Activated naive CD4-positive, alpha-beta T cell treated with anti-CD3 and anti-CD28 coated beads, Interleukin-2, amount 50 U/mL, for 24 hours (primary cell): ENCODE measurements around the gene IQCH.

ENCODE experiments used
- H3K27ac Mint-ChIP-seq: one replicate; pipeline ENCODE4 v1.8.0; 2021; ENCODE audit warnings: mild to moderate bottlenecking, mixed read lengths
- H3K27me3 Mint-ChIP-seq: one replicate; pipeline ENCODE4 v1.8.0; 2021; ENCODE audit warnings: mixed read lengths
- H3K36me3 Mint-ChIP-seq: one replicate; pipeline ENCODE4 v1.8.0; 2021; ENCODE audit warnings: mixed read lengths
- H3K4me1 Mint-ChIP-seq: one replicate; pipeline ENCODE4 v1.8.0; 2021; ENCODE audit warnings: mixed read lengths
- H3K4me3 Mint-ChIP-seq: one replicate; pipeline ENCODE4 v1.8.0; 2021; ENCODE audit warnings: mild to moderate bottlenecking, mixed read lengths
- H3K9me3 Mint-ChIP-seq: one replicate; pipeline ENCODE4 v1.8.0; 2021; ENCODE audit warnings: mixed read lengths

Gene IQCH

DNA sequence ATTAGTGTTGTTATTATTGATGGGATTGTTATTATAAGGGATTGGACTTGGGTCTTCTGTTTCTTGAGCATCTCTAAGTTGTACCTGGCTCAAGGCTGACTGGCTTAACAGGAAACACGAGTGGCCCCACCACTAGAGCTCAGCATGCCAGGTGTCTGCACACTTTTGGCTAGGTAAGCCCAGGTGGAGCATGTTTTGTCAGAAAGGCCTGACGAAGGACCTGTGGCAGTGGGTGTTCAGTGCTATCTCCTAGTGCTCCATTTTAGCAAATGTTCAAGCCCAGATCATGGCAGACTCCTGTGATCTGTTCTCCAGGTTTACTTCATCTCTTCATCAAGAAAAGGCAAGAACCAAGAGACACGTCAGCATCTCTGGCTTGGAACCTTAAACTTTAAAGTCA, 291.3 kb downstream of the IQCH start:
- Mint-ChIP-seq H3K27me3 (no peaks in the 10 kb centered on the region), H3K9me3 (no peaks in the 10 kb centered on the region), H3K4me3 (no peak overlapping the region), H3K27ac (no peak overlapping the region), H3K36me3 (peaks cover 4% of the 10 kb centered on the region), H3K4me1 (peaks cover 58% of the 10 kb centered on the region)

DNA sequence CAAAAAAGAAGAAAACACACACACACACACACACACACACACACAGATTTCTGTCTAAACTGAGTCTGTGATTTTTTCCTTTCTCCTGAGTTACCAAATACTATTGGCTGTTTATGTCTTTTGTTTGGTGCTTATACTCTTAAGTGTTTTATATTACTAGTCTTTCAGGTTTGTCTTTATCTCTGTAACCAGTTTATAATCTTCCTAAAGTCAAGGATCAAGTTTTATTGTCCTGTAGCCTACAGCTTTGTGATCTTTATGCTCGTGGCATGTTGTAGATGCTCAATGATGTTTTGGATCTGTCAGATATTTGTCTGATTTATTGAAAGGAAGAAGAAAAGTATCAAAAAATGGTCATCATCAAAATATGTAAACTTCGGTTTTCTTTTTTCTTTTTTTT, 292.5 kb downstream of the IQCH start:
- Mint-ChIP-seq H3K27ac (no peak overlapping the region), H3K27me3 (no peaks in the 10 kb centered on the region), H3K36me3 (peaks cover 4% of the 10 kb centered on the region), H3K4me1 (peaks cover 49% of the 10 kb centered on the region), H3K4me3 (no peak overlapping the region), H3K9me3 (no peaks in the 10 kb centered on the region)

DNA sequence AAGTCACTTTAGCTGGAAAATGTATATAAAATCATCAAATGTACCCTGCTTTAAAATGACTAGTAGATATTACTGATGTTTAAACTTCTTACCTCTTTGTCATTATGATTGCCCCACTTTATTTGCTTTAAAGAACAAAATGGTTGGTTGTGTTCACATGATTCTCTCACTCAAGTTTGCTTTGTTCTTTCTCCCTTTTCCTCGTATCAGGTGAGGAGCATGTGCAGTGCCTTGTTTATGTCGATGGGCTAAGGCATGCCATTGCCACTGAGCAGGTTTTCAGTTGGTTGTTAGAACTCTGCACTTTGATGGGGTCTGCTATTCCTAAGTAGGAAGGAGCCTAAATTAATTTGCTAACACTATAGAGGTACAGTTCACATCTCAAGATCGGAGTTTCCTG, 293.2 kb downstream of the IQCH start:
- H3K27me3 Mint-ChIP-seq = no peaks in the 10 kb centered on the region
- no peak overlapping the region for H3K4me3 Mint-ChIP-seq
- peaks cover 4% of the 10 kb centered on the region for H3K36me3 Mint-ChIP-seq
- no peaks in the 10 kb centered on the region for H3K9me3 Mint-ChIP-seq
- peaks cover 49% of the 10 kb centered on the region for H3K4me1 Mint-ChIP-seq
- H3K27ac Mint-ChIP-seq = no peak overlapping the region

DNA sequence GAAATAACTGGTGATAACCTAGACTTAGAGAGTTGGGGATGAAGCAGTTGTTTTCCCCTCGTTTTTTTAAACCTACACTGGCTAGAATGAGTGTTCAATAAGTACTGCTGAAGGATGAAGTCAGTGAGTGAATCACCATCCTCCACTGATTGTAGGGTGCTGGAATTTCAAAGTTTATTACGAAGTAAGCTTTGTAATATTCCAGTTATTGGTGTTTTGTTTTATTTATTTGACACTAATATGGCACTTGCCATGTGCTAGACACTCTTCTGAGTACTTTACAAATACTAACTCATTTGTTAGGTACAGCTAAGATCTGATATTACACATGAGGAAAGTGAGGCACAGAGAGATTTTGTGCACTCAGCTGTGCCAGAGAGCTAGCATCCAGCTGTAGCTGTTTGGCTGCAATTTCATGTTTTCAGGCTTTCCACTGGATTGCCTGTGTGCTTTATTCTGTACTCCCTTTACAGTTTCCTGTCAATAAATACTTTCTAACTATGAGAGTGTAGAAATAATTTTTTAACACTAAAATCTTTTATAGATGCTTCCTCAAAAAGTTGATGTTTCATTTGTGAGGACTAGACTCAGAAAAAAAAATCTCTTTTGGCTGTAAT, 293.8 kb downstream of the IQCH start:
- no peak overlapping the region for H3K4me3 Mint-ChIP-seq
- H3K27me3 Mint-ChIP-seq = no peaks in the 10 kb centered on the region
- no peaks in the 10 kb centered on the region for H3K9me3 Mint-ChIP-seq
- H3K36me3 Mint-ChIP-seq = peaks cover 4% of the 10 kb centered on the region
- H3K4me1 Mint-ChIP-seq = peaks cover 45% of the 10 kb centered on the region
- no peak overlapping the region for H3K27ac Mint-ChIP-seq

DNA sequence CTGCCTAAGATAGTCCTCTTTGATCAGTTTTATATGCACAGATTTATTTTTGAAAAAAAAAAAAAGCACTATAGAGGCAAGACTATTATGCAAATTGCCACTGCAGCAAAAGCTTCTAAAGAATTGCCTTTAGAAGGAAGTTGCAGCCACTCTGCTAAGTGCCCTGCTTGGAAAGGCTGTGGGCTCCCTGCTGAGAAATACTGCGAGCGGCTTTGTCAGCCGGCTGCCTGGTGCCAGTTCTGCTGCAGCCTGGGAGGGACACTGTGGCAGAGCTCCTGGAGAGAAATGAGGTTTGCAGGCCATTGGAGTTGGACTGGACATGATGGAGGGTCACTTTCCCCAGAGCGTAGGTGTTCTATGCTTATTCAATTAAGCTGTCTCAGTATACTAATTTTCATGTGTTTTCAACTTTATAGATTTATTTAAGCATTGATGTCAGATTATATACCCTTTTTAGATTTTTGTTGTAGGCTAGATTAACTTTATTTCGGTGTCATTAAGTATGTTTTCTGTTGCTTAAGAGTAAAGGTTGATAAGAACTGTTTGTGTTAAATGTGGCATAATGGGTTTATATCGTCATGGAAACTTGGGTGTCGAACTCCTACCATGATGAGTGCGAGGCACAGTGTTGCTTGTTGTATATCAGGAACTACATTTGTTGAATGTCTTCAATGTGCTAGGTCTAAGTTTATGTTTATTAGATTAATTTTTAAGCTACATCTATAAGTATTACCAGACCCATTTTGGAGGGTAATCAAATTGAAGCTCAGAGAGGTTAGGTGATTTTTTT, 294.5 kb downstream of the IQCH start:
- Mint-ChIP-seq H3K36me3 (peaks cover 4% of the 10 kb centered on the region), H3K27ac (no peak overlapping the region), H3K4me1 (peaks cover 38% of the 10 kb centered on the region), H3K9me3 (no peaks in the 10 kb centered on the region), H3K27me3 (no peaks in the 10 kb centered on the region), H3K4me3 (no peak overlapping the region)

DNA sequence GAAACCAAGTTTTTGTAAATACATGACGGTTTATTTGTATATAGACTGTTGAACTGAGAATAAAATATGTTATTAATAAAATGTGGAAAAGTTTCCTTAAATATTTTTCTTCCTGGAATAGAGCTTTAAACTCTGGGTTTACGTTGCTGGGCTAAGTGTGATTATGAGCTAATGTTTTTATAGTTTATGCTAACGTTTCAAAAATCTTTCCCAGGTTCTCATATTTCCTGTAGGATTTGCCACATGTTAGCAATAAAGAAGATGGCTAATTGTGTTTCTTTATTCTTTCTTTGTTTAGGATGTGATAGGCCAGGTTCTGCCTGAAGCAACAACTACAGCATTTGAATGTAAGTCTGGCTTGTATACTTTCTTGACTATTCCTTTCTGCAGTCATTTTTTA, 295.1 kb downstream of the IQCH start:
- Mint-ChIP-seq H3K27ac (no peak overlapping the region), H3K4me3 (no peak overlapping the region), H3K9me3 (no peaks in the 10 kb centered on the region), H3K36me3 (peaks cover 4% of the 10 kb centered on the region), H3K27me3 (no peaks in the 10 kb centered on the region), H3K4me1 (peaks cover 32% of the 10 kb centered on the region)

DNA sequence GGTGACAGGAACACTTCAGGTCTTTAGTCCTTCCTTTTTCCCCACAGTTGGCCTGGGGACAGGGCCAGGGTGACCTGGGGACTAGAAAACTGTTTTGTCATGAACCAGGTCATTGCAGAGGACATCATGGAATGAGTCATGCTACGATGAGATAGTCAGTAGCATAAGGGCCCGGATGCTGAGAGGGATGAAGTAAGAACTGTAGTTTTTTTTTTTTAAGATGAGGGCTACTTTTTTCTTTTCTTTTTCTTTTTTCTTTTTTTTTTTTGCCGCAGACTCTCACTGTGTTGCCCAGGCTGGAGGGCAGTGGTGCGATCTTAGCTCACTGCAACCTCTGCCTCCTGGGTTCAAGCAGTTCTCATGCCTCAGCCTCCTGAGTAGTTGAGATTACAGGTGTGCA, 295.9 kb downstream of the IQCH start:
- Mint-ChIP-seq H3K36me3 (peaks cover 8% of the 10 kb centered on the region), H3K4me3 (no peak overlapping the region), H3K27ac (no peak overlapping the region), H3K9me3 (no peaks in the 10 kb centered on the region), H3K27me3 (no peaks in the 10 kb centered on the region), H3K4me1 (peaks cover 29% of the 10 kb centered on the region)

DNA sequence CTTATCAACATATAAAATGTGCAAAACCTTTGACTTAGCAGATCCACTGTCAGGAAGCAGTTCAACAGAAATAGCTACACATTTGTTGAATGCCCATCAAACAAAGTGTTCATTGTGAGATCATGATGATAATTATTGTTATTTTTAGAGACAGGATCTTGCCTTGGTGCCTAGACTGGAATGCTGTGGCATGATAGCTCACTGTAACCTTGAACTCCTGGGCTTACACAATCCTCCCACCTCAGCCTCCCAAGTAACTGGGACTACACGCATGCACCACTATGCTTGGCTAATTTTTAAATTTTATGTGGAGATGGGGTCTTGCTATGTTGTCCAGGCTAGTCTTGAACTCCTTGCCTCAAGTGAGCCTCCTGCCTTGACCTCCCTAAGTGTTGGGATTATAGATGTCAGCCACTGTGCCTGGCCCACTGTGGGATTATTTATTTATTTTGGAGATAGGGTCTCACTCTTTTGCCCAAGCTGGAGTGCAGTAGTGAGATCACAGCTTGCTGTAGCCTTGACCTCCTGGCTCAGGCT, 296.7 kb downstream of the IQCH start:
- H3K27me3 Mint-ChIP-seq = no peaks in the 10 kb centered on the region
- no peaks in the 10 kb centered on the region for H3K9me3 Mint-ChIP-seq

More for the DNA sequence above, 296.7 kb downstream of the IQCH start:
- Mint-ChIP-seq H3K36me3 (peaks cover 11% of the 10 kb centered on the region), H3K4me1 (peaks cover 25% of the 10 kb centered on the region), H3K27ac (no peak overlapping the region), H3K4me3 (no peak overlapping the region)
